ENCODE measurements around the gene SEC22A.

The SEC22A gene

GRCh38 chr3:123292321-123293310 is 90.9 kb downstream of the SEC22A start:
- DNase-seq (ENCODE audit: low spot score), result no peak
- no peak for TF ChIP-seq CTCF (IDR thresholded peaks at IDR 0.05; ENCODE audit: extremely low read depth, missing control alignments)

- no peak for TF ChIP-seq CTCF (IDR thresholded peaks at IDR 0.05; ENCODE audit: extremely low read depth, missing control alignments)
- no peak for DNase-seq (ENCODE audit: low spot score)
These were observed 92.7 kb downstream of the SEC22A start for GRCh38 chr3:123294296-123294938.

- DNase-seq (ENCODE audit: low spot score), result no peak
- TF ChIP-seq CTCF (IDR thresholded peaks at IDR 0.05; ENCODE audit: extremely low read depth, missing control alignments), result no peak
These were observed 93.6 kb downstream of the SEC22A start for GRCh38 chr3:123295171-123295900.

- TF ChIP-seq CTCF (IDR thresholded peaks at IDR 0.05; ENCODE audit: extremely low read depth, missing control alignments), result no peak
- no peak for DNase-seq (ENCODE audit: low spot score)
These were observed 94.1 kb downstream of the SEC22A start for GRCh38 chr3:123295901-123296250.

- no peak for DNase-seq (ENCODE audit: low spot score)
- no peak for TF ChIP-seq CTCF (IDR thresholded peaks at IDR 0.05; ENCODE audit: extremely low read depth, missing control alignments)
These were observed 94.5 kb downstream of the SEC22A start for GRCh38 chr3:123296261-123296660.

GRCh38 chr3:123296836-123297626 is 95.3 kb downstream of the SEC22A start:
- no peak for DNase-seq (ENCODE audit: low spot score)
- TF ChIP-seq CTCF (IDR thresholded peaks at IDR 0.05; ENCODE audit: extremely low read depth, missing control alignments), result no peak
